ACC112 (cell line): ENCODE results near the gene KLRK1.
"Not testable (repeated sequence)": the region's sequence is repeated elsewhere in the genome, so short reads cannot be mapped to it uniquely, and the experiment has no call there.

Experiments
- H2AFZ ChIP-seq: fragments of 200-600 bp; sonication (generic); one replicate; pipeline ENCODE4 v1.6.0; 2017; ENCODE audit warnings: antibody characterized with exemption, low read length; ENCODE audit not compliant: unreplicated experiment
- H3K27ac ChIP-seq: fragments of 200-600 bp; sonication (generic); 2 replicates; pipeline ENCODE4 v1.5.1; 2014; ENCODE audit warnings: low read depth, mild to moderate bottlenecking, antibody characterized with exemption, low read length, moderate library complexity
- H3K27me3 ChIP-seq: fragments of 200-600 bp; sonication (generic); 2 replicates; pipeline ENCODE4 v1.6.1; 2014; ENCODE audit warnings: mild to moderate bottlenecking, antibody characterized with exemption, low read length, moderate library complexity, mixed read lengths; ENCODE audit not compliant: insufficient read depth
- H3K36me3 ChIP-seq: fragments of 200-600 bp; sonication (generic); 2 replicates; pipeline ENCODE4 v1.6.1; 2016; ENCODE audit warnings: mild to moderate bottlenecking, antibody characterized with exemption, low read length, moderate library complexity, mixed read lengths; ENCODE audit not compliant: insufficient read depth
- H3K4me1 ChIP-seq: fragments of 200-600 bp; sonication (generic); one replicate; pipeline ENCODE4 v1.6.1; 2016; ENCODE audit warnings: low read length, mixed read lengths; ENCODE audit not compliant: insufficient read depth, unreplicated experiment, control insufficient read depth
- H3K4me3 ChIP-seq: fragments of 200-600 bp; sonication (generic); 2 replicates; pipeline ENCODE4 v1.5.1; 2014; ENCODE audit warnings: mild to moderate bottlenecking, low read depth, low read length
- H3K79me2 ChIP-seq: fragments of 200-600 bp; sonication (generic); one replicate; pipeline ENCODE4 v1.6.0; 2016; ENCODE audit warnings: low read length; ENCODE audit not compliant: control insufficient read depth, unreplicated experiment, insufficient read depth

The KLRK1 gene

GRCh38 chr12:10369557-10370415, 20.1 kb downstream of the KLRK1 start:
- no peaks in the 10 kb centered on the region for H3K27me3 ChIP-seq
- H3K4me1 ChIP-seq = peaks cover 20% of the 10 kb centered on the region
- H3K4me3 ChIP-seq = no peak overlapping the region
- H2AFZ ChIP-seq = no peak overlapping the region
- H3K27ac ChIP-seq = no peak overlapping the region
- H3K79me2 ChIP-seq = no peaks in the 10 kb centered on the region
- no peaks in the 10 kb centered on the region for H3K36me3 ChIP-seq

GRCh38 chr12:10368206-10369171, 21.4 kb downstream of the KLRK1 start:
- H3K79me2 ChIP-seq = no peaks in the 10 kb centered on the region
- H3K4me1 ChIP-seq = peaks cover 24% of the 10 kb centered on the region
- H3K36me3 ChIP-seq = no peaks in the 10 kb centered on the region
- no peak overlapping the region for H3K27ac ChIP-seq
- H2AFZ ChIP-seq = peak overlapping the region; percentile 51
- no peak overlapping the region for H3K4me3 ChIP-seq
- H3K27me3 ChIP-seq = no peaks in the 10 kb centered on the region

GRCh38 chr12:10367714-10368113, 22.1 kb downstream of the KLRK1 start:
- H3K4me3 ChIP-seq, H3K27ac ChIP-seq, H3K27me3 ChIP-seq, H3K36me3 ChIP-seq, H2AFZ ChIP-seq, H3K79me2 ChIP-seq: not testable (repeated sequence)
- peaks cover 27% of the 10 kb centered on the region for H3K4me1 ChIP-seq

- Histone ChIP-seq H3K4me3 (no peak overlapping the region), H3K27ac (no peak overlapping the region), H2AFZ (peak overlapping the region; percentile 97), H3K79me2 (no peaks in the 10 kb centered on the region), H3K27me3 (no peaks in the 10 kb centered on the region), H3K36me3 (no peaks in the 10 kb centered on the region), H3K4me1 (peaks cover 26% of the 10 kb centered on the region)
Observed at GRCh38 chr12:10366875-10367274, 23.0 kb downstream of the KLRK1 start.

- H2AFZ ChIP-seq = peak overlapping the region; percentile 97
- H3K36me3 ChIP-seq = no peaks in the 10 kb centered on the region
- H3K27ac ChIP-seq = peak overlapping the region; percentile 85; the same call in 1 of the 2 replicates
- no peaks in the 10 kb centered on the region for H3K27me3 ChIP-seq
- no peaks in the 10 kb centered on the region for H3K79me2 ChIP-seq
- peaks cover 31% of the 10 kb centered on the region for H3K4me1 ChIP-seq
- H3K4me3 ChIP-seq = peak overlapping the region; percentile 90
Observed at GRCh38 chr12:10365696-10366405, 24.0 kb downstream of the KLRK1 start.

GRCh38 chr12:10364815-10365622, 24.8 kb downstream of the KLRK1 start:
- Histone ChIP-seq H3K27ac (peak overlapping the region; percentile 85), H3K36me3 (no peaks in the 10 kb centered on the region), H2AFZ (peak overlapping the region; percentile 97), H3K79me2 (no peaks in the 10 kb centered on the region), H3K4me1 (peaks cover 31% of the 10 kb centered on the region), H3K4me3 (peak overlapping the region; percentile 90), H3K27me3 (no peaks in the 10 kb centered on the region)

- Histone ChIP-seq H3K4me3 (peak overlapping the region; percentile 90), H3K27me3 (no peaks in the 10 kb centered on the region), H3K27ac (peak overlapping the region; percentile 85), H2AFZ (peak overlapping the region; percentile 96), H3K4me1 (peaks cover 31% of the 10 kb centered on the region), H3K36me3 (no peaks in the 10 kb centered on the region), H3K79me2 (no peaks in the 10 kb centered on the region)
Observed at GRCh38 chr12:10363914-10364814, 25.7 kb downstream of the KLRK1 start.

- Histone ChIP-seq H3K4me3 (peak overlapping the region; percentile 90), H2AFZ (peak overlapping the region; percentile 96), H3K27me3 (no peaks in the 10 kb centered on the region), H3K27ac (peak overlapping the region; percentile 85), H3K36me3 (no peaks in the 10 kb centered on the region), H3K79me2 (no peaks in the 10 kb centered on the region), H3K4me1 (peaks cover 31% of the 10 kb centered on the region)
Observed at GRCh38 chr12:10363658-10363913, 26.3 kb downstream of the KLRK1 start.

GRCh38 chr12:10362828-10363657, 26.8 kb downstream of the KLRK1 start:
- no peaks in the 10 kb centered on the region for H3K27me3 ChIP-seq
- H3K36me3 ChIP-seq = no peaks in the 10 kb centered on the region
- no peaks in the 10 kb centered on the region for H3K79me2 ChIP-seq
- peak overlapping the region; percentile 96 for H2AFZ ChIP-seq
- no peak overlapping the region for H3K27ac ChIP-seq
- peaks cover 31% of the 10 kb centered on the region for H3K4me1 ChIP-seq
- H3K4me3 ChIP-seq = peak overlapping the region; percentile 90; the same call in 1 of the 2 replicates
